Progenitor cell of endocrine pancreas (in vitro differentiated cells): ENCODE data around the gene AADACL3. TPM values are rescaled to one million over a fixed set of nuclear protein-coding genes. Genes with fewer than 3 reads are reported as not detected.

Experiments
- DNase-seq: peaks from one replicate; pipeline ENCODE4 v3.0.0; 2021; ENCODE audit warnings: low spot score; ENCODE audit not compliant: unreplicated experiment
- H3K27ac Mint-ChIP-seq: 2 replicates; pipeline ENCODE4 v1.8.0; 2021; ENCODE audit warnings: mild to moderate bottlenecking, moderate library complexity, mixed read lengths
- H3K27me3 Mint-ChIP-seq: 2 replicates; pipeline ENCODE4 v1.8.0; 2021; ENCODE audit warnings: mixed read lengths
- H3K36me3 Mint-ChIP-seq: 2 replicates; pipeline ENCODE4 v1.8.0; 2022; ENCODE audit warnings: mixed read lengths; ENCODE audit not compliant: insufficient read depth
- H3K4me1 Mint-ChIP-seq: 2 replicates; pipeline ENCODE4 v1.8.0; 2021; ENCODE audit warnings: low read depth, mixed read lengths
- H3K4me3 Mint-ChIP-seq: 2 replicates; pipeline ENCODE4 v1.8.0; 2021; ENCODE audit warnings: low read depth, mild to moderate bottlenecking, moderate library complexity, mixed read lengths
- H3K9me3 Mint-ChIP-seq: 2 replicates; pipeline ENCODE4 v1.8.0; 2021; ENCODE audit warnings: low read depth, mixed read lengths
- CTCF ChIP-seq: fragments of 200-600 bp; sonication (generic); IDR thresholded peaks from one replicate; pipeline ENCODE4 v1.5.0; 2021; ENCODE audit warnings: antibody characterized with exemption, mild to moderate bottlenecking; ENCODE audit not compliant: unreplicated experiment
- total RNA-seq: library from RNA; stranded (reverse); gene quantifications from 2 replicates; pipeline ENCODE4 v1.2.1, GENCODE V29; 2021

AADACL3 gene
- total RNA-seq, 1 donor from 2014 or later: not detected

GRCh38 chr1:12757836-12758235 is 41.9 kb downstream of the AADACL3 start:
- no peak overlapping the region for H3K27ac Mint-ChIP-seq
- no peak for TF ChIP-seq CTCF
- no peaks in the 10 kb centered on the region for H3K9me3 Mint-ChIP-seq
- DNase-seq: no peak
- peaks cover 14% of the 10 kb centered on the region for H3K27me3 Mint-ChIP-seq
- H3K4me3 Mint-ChIP-seq: no peak overlapping the region
- H3K36me3 Mint-ChIP-seq: no peaks in the 10 kb centered on the region
- H3K4me1 Mint-ChIP-seq: peaks cover 9% of the 10 kb centered on the region

GRCh38 chr1:12760256-12760795 is 44.4 kb downstream of the AADACL3 start:
- Mint-ChIP-seq H3K27ac (no peak overlapping the region), H3K27me3 (peaks cover 14% of the 10 kb centered on the region), H3K4me3 (no peak overlapping the region), H3K9me3 (no peaks in the 10 kb centered on the region), H3K36me3 (no peaks in the 10 kb centered on the region), H3K4me1 (peaks cover 9% of the 10 kb centered on the region)
- TF ChIP-seq CTCF: peak; percentile 45
- no peak for DNase-seq

GRCh38 chr1:12761781-12762180 is 45.9 kb downstream of the AADACL3 start:
- Mint-ChIP-seq H3K27ac (no peak overlapping the region), H3K4me1 (peaks cover 6% of the 10 kb centered on the region), H3K27me3 (peaks cover 20% of the 10 kb centered on the region), H3K4me3 (no peak overlapping the region), H3K9me3 (no peaks in the 10 kb centered on the region), H3K36me3 (no peaks in the 10 kb centered on the region)
- DNase-seq: no peak
- no peak for TF ChIP-seq CTCF

GRCh38 chr1:12762766-12763165 is 46.9 kb downstream of the AADACL3 start:
- H3K4me1 Mint-ChIP-seq: peaks cover 4% of the 10 kb centered on the region
- DNase-seq: no peak
- H3K9me3 Mint-ChIP-seq: no peaks in the 10 kb centered on the region
- peaks cover 23% of the 10 kb centered on the region for H3K27me3 Mint-ChIP-seq
- H3K4me3 Mint-ChIP-seq: no peak overlapping the region
- TF ChIP-seq CTCF: no peak
- no peak overlapping the region for H3K27ac Mint-ChIP-seq
- H3K36me3 Mint-ChIP-seq: no peaks in the 10 kb centered on the region

- Mint-ChIP-seq H3K27ac (no peak overlapping the region), H3K36me3 (no peaks in the 10 kb centered on the region), H3K4me1 (no peaks in the 10 kb centered on the region), H3K9me3 (no peaks in the 10 kb centered on the region), H3K27me3 (peaks cover 23% of the 10 kb centered on the region), H3K4me3 (no peak overlapping the region)
- no peak for DNase-seq
- TF ChIP-seq CTCF: no peak
Measured at GRCh38 chr1:12763479-12763878, 47.6 kb downstream of the AADACL3 start.
